Activated CD4-positive, alpha-beta memory T cell treated with anti-CD3 and anti-CD28 coated beads for 36 hours (primary cell): Measurements from ENCODE around the gene CARHSP1. TPM values are rescaled to one million over a fixed set of nuclear protein-coding genes. Genes with fewer than 3 reads are reported as not detected.
A peak's percentile ranks its signal among the peaks of the same experiment; 100 is the strongest.

Experiments
- CTCF ChIA-PET: fragments of 350-600 bp; sonication (Branson Sonifier 250); formaldehyde crosslinking; loops from one replicate; lab custom pipeline; 2021; ENCODE audit warnings: antibody characterized with exemption, inconsistent platforms; lab: Charles Lee
- POLR2A ChIA-PET: fragments of 350-600 bp; sonication (Branson Sonifier 250); formaldehyde crosslinking; loops from one replicate; lab custom pipeline; 2021; ENCODE audit warnings: antibody characterized with exemption; lab: Charles Lee
- DNase-seq: peaks from one replicate; pipeline ENCODE4 v3.0.0-alpha.2; 2020
- H3K27ac Mint-ChIP-seq: one replicate; pipeline ENCODE4 v1.8.0; 2021; ENCODE audit warnings: mixed read lengths
- H3K27me3 Mint-ChIP-seq: one replicate; pipeline ENCODE4 v1.8.0; 2021; ENCODE audit warnings: mixed read lengths
- H3K36me3 Mint-ChIP-seq: one replicate; pipeline ENCODE4 v1.8.0; 2021; ENCODE audit warnings: mixed read lengths
- H3K4me1 Mint-ChIP-seq: one replicate; pipeline ENCODE4 v1.8.0; 2021; ENCODE audit warnings: low read depth, mixed read lengths
- H3K4me3 Mint-ChIP-seq: one replicate; pipeline ENCODE4 v1.8.0; 2021; ENCODE audit warnings: mild to moderate bottlenecking, mixed read lengths
- H3K9me3 Mint-ChIP-seq: one replicate; pipeline ENCODE4 v1.8.0; 2021; ENCODE audit warnings: mixed read lengths
- intact Hi-C: fragments of 100-400 bp; cut with micrococcal nuclease; formaldehyde crosslinking; loops from one replicate; pipeline ENCODE4 v1.15.1; 2023
- total RNA-seq, 2 experiments: library from RNA; stranded (reverse); gene quantifications; one replicate each; pipeline ENCODE4 v1.2.3, GENCODE V29; 2021

The CARHSP1 gene
- total RNA-seq, 2 experiments from 2014 or later = 64.9 to 73.1 TPM

GRCh38 chr16:8892101-8892575, 23.3 kb upstream of the CARHSP1 start:
- intact Hi-C loops = loop anchor here (1.0 kb wide), 1 partner anchor 36 kb away; no protein-coding TSS in a partner anchor
- CTCF ChIA-PET = interaction anchor here (0.6 to 8.3 kb wide), 5 partner anchors 11 to 234 kb away, joined by 3 to 51 read pairs (median 5); partner anchors contain the start of gene LITAFD

DNA sequence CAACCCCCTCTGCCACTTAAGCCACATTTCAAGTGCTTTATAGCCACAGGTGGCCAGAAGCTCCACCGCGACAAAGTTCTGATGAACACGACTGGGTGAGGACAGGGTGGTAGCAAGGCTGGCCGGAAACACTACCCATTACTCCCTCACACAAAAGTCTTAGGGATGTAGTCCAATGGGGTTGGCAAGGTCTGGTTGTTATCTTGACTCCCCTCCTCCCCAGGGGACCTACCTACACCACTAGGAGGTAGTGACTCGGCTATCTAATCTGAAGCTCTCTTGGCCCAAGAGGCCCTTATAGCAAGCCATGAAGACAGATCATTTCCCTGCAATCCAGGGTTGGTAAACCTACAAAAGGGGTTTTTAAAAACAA, 21.7 kb upstream of the CARHSP1 start:
- Mint-ChIP-seq H3K4me3 (no peak overlapping the region), H3K27ac (peak overlapping the region; percentile 97)

More at GRCh38 chr16:8892101-8892575, 23.3 kb upstream of the CARHSP1 start:
- H3K27me3 Mint-ChIP-seq = no peaks in the 10 kb centered on the region
- H3K36me3 Mint-ChIP-seq = peaks cover 50% of the 10 kb centered on the region
- H3K27ac Mint-ChIP-seq = peak overlapping the region; percentile 97
- POLR2A ChIA-PET = interaction anchor here (0.8 to 2.3 kb wide), 6 partner anchors 24 to 199 kb away, joined by 3 to 15 read pairs (median 4); partner anchors contain the start of gene CARHSP1
- H3K9me3 Mint-ChIP-seq = no peaks in the 10 kb centered on the region
- peak; percentile 54 for DNase-seq
- peak overlapping the region; percentile 58 for H3K4me3 Mint-ChIP-seq
- H3K4me1 Mint-ChIP-seq = peaks cover 26% of the 10 kb centered on the region

DNA sequence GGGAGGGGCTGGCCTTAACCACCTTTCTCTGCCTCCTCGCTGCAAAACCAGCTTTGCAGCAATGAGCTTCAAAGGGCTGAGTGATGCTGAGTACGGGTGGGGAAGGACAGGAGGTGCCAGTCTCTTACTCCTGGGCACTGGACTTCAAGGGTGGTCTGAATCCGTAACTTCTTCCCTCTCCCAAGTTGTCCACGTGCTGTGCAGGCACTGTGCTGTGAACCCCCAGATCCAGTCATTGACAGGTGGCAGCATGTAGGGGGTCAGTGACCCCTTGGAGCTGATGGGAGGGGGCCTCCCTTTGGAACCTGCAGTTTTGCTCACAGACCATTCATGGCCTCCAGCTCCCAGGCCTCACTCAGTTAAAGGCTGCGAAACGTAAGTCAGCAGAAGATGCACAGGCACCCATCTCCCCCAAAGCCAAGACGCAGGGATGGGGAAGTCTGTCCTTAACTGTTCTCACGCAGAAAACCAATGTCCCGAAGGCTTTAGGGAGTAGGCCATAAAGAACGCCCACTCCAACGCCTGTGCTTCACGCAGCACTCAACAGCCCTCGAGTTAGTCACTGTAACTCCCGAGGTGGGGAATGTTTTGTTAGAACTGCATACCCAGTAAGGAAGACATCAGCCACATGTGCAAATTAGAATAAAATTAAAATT, 21.2 kb upstream of the CARHSP1 start:
- intact Hi-C loops = loop anchor here (2.0 kb wide), 1 partner anchor 31 kb away; no protein-coding TSS in a partner anchor
- peaks cover 2% of the 10 kb centered on the region for H3K27me3 Mint-ChIP-seq
- H3K4me3 Mint-ChIP-seq = no peak overlapping the region
- peak overlapping the region; percentile 97 for H3K27ac Mint-ChIP-seq
- H3K36me3 Mint-ChIP-seq = peaks cover 38% of the 10 kb centered on the region
- no peaks in the 10 kb centered on the region for H3K9me3 Mint-ChIP-seq
- ChIA-PET POLR2A (interaction anchor here (1.0 kb wide), 1 partner anchor 21 kb away, joined by 3 read pairs; the partner anchor contains the start of gene CARHSP1), CTCF (interaction anchor here (0.9 to 8.3 kb wide), 4 partner anchors 9 to 118 kb away, joined by 3 to 51 read pairs (median 21); partner anchors contain the start of gene LITAFD)
- peaks cover 39% of the 10 kb centered on the region for H3K4me1 Mint-ChIP-seq
- no peak for DNase-seq

More for the DNA sequence above, 21.7 kb upstream of the CARHSP1 start:
- no peak for DNase-seq
- CTCF ChIA-PET = interaction anchor here (0.9 to 8.3 kb wide), 4 partner anchors 10 to 118 kb away, joined by 3 to 51 read pairs (median 21); partner anchors contain the start of gene LITAFD
- Mint-ChIP-seq H3K9me3 (no peaks in the 10 kb centered on the region), H3K36me3 (peaks cover 44% of the 10 kb centered on the region), H3K27me3 (no peaks in the 10 kb centered on the region), H3K4me1 (peaks cover 35% of the 10 kb centered on the region)
- intact Hi-C loops = loop anchor here (2.0 kb wide), 1 partner anchor 30 kb away; no protein-coding TSS in a partner anchor
- POLR2A ChIA-PET = interaction anchor here (0.9 to 2.3 kb wide), 4 partner anchors 17 to 37 kb away, joined by 4 to 15 read pairs (median 5); partner anchors contain the start of gene CARHSP1

- ChIA-PET CTCF (interaction anchor here (6.2 to 8.3 kb wide), 2 partner anchors 9 to 47 kb away, joined by 39 to 51 read pairs; partner anchors contain the start of gene LITAFD), POLR2A (interaction anchor here (0.6 to 1.0 kb wide), 2 partner anchors 20 to 49 kb away, joined by 3 read pairs; partner anchors contain the start of gene CARHSP1)
- Mint-ChIP-seq H3K27ac (no peak overlapping the region), H3K4me1 (peaks cover 39% of the 10 kb centered on the region), H3K9me3 (no peaks in the 10 kb centered on the region), H3K36me3 (peaks cover 31% of the 10 kb centered on the region), H3K27me3 (peaks cover 3% of the 10 kb centered on the region), H3K4me3 (no peak overlapping the region)
- DNase-seq = no peak
- intact Hi-C loops = no loop called here
Observed at GRCh38 chr16:8888951-8889892, 20.4 kb upstream of the CARHSP1 start.

DNA sequence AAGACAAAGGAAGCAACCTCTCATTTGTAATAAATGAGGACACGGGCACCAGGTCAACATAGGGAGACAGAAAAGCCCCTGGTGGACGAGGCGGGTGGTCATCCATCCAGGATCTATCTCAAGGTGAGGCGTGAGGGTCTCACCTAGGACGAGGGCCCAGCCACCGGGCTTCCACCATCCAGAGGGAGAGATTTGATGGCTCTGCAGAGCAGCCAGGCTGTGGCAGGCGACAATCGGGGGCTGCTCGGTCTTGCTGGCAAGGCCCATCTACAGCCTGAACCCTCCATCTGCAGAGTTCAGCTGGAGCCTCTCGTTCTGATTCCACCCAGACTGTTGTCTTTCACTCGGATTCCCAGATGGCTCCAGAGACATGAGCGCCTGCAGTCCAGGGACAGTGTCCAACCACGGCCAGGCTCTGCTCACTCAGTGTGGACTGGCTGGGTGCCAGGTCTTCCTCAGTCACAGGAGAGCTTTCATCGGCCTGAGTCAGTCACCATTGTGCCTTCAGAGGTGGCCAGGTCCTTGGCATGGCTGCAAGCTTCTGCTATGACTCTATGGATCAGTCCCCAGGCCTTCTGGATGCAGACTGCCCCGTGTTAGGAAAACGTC, 19.2 kb upstream of the CARHSP1 start:
- Mint-ChIP-seq H3K27ac (no peak overlapping the region), H3K36me3 (peaks cover 24% of the 10 kb centered on the region), H3K9me3 (no peaks in the 10 kb centered on the region), H3K27me3 (peaks cover 3% of the 10 kb centered on the region), H3K4me1 (peaks cover 35% of the 10 kb centered on the region), H3K4me3 (no peak overlapping the region)
- intact Hi-C loops = no loop called here
- ChIA-PET CTCF (interaction anchor here (0.9 to 8.3 kb wide), 3 partner anchors 7 to 48 kb away, joined by 3 to 51 read pairs (median 39); partner anchors contain the start of gene LITAFD), POLR2A (no interaction called here)
- DNase-seq = no peak

GRCh38 chr16:8887431-8887765, 18.6 kb upstream of the CARHSP1 start:
- Mint-ChIP-seq H3K4me1 (peaks cover 32% of the 10 kb centered on the region), H3K4me3 (no peak overlapping the region)
- POLR2A ChIA-PET = interaction anchor here (0.5 kb wide), 1 partner anchor 70 kb away, joined by 3 read pairs; no protein-coding TSS in a partner anchor

GRCh38 chr16:8886593-8887430, 18.0 kb upstream of the CARHSP1 start:
- H3K27me3 Mint-ChIP-seq = peaks cover 3% of the 10 kb centered on the region
- intact Hi-C loops = no loop called here
- no peaks in the 10 kb centered on the region for H3K9me3 Mint-ChIP-seq
- CTCF ChIA-PET = interaction anchor here (1.1 to 8.6 kb wide), 4 partner anchors 16 to 320 kb away, joined by 3 to 65 read pairs (median 7); partner anchors contain the start of gene CARHSP1
- peaks cover 18% of the 10 kb centered on the region for H3K36me3 Mint-ChIP-seq
- H3K27ac Mint-ChIP-seq = no peak overlapping the region
- DNase-seq = no peak
- POLR2A ChIA-PET = interaction anchor here (0.5 kb wide), 1 partner anchor 69 kb away, joined by 3 read pairs; no protein-coding TSS in a partner anchor
- no peak overlapping the region for H3K4me3 Mint-ChIP-seq
- peaks cover 28% of the 10 kb centered on the region for H3K4me1 Mint-ChIP-seq

More at GRCh38 chr16:8887431-8887765, 18.6 kb upstream of the CARHSP1 start:
- CTCF ChIA-PET = interaction anchor here (0.9 kb wide), 1 partner anchor 49 kb away, joined by 3 read pairs; no protein-coding TSS in a partner anchor
- Mint-ChIP-seq H3K27ac (no peak overlapping the region), H3K27me3 (peaks cover 3% of the 10 kb centered on the region), H3K9me3 (no peaks in the 10 kb centered on the region), H3K36me3 (peaks cover 22% of the 10 kb centered on the region)
- no peak for DNase-seq
- intact Hi-C loops = no loop called here

DNA sequence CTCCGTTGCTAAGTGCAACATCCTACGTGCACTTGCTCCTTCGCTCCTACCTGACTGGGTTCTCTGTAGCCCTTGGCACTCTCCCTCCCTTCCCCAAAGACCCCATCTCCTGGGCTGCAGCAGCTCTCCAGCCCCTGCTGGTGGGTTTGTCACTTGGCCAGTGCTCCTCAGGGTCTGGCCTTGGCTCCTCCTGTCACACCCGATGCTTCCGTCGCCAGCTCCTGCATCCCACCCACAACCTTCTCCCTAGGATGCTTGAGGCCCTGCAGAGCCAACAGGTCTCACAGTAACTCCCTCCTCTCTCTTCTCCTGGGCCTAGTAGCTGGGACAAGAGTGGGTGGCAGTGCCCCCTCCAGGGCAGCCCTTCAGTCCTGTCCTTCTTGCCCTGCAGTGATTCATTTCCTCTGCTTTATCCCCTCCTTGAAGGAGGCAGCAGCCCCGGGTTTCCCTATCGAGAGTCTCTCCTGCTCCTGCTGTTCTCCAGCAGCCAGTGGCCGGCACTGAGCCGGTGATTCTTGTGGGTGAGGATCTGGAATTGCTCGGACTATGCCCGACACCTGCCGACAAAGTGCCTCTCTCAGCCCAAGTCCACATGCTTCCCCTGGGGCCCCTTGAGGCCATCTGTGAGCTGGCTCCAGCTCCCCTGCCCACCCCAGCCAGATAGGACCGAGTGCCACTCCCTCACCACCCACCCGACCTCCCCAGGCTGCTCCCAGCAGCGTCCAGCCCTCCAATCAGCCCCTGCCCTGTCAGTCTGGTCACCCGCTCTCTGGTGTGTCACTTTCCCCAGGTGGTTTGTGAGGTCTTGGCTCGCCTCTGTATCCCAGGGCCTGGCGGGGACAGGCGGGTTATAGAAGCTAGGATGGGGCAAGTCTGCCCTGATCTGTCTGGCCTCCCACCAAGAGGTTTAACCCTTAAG, 17.1 kb upstream of the CARHSP1 start:
- ChIA-PET CTCF (interaction anchor here (0.5 to 8.6 kb wide), 6 partner anchors 15 to 319 kb away, joined by 3 to 65 read pairs (median 3); partner anchors contain the start of gene CARHSP1), POLR2A (no interaction called here)
- no peak overlapping the region for H3K4me3 Mint-ChIP-seq
- no peaks in the 10 kb centered on the region for H3K9me3 Mint-ChIP-seq
- peak; percentile 26 for DNase-seq
- H3K4me1 Mint-ChIP-seq = peaks cover 20% of the 10 kb centered on the region
- intact Hi-C loops = no loop called here
- peaks cover 10% of the 10 kb centered on the region for H3K36me3 Mint-ChIP-seq
- H3K27me3 Mint-ChIP-seq = peaks cover 3% of the 10 kb centered on the region
- no peak overlapping the region for H3K27ac Mint-ChIP-seq

DNA sequence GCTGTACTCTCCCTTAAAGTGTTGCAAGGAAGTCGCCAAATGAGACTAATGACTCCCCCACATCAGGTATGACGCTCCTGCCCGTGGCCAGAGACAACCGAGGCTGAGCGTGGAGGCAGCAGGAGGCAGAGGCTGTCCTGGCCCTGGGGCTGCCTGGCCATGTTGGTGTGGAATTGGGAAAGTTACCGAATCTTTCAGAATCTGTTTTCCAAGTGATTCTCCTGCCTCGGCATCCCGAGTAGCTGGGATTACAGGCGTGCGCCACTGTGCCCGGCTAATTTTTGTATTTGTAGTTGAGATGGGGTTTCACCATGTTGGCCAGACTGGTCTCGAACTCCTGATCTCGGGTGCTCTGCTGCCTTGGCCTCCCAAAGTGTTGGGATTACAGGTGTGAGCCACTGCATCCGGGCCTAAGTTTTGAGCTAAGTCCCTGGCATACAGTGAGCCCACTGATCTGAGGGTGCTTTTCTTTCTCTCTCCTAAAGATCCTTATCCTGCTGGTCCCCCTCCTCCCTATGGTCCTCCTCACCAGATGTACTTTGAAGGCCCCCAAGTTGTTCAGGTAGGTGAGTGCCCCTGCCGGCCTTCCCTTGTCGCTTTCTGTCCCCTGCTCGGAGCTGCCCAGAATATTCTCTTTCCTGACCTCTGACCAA, 14.0 kb upstream of the CARHSP1 start:
- Mint-ChIP-seq H3K27ac (no peak overlapping the region), H3K4me3 (no peak overlapping the region), H3K36me3 (peaks cover 3% of the 10 kb centered on the region), H3K4me1 (peaks cover 15% of the 10 kb centered on the region), H3K9me3 (no peaks in the 10 kb centered on the region), H3K27me3 (peaks cover 3% of the 10 kb centered on the region)
- ChIA-PET POLR2A (no interaction called here), CTCF (interaction anchor here (1.1 to 8.6 kb wide), 4 partner anchors 12 to 223 kb away, joined by 3 to 65 read pairs (median 25); partner anchors contain the start of gene CARHSP1)
- DNase-seq = no peak
- intact Hi-C loops = no loop called here
